Bronchial epithelial cell (primary cell): ENCODE data around the gene PRKAG2. TPM values are rescaled to one million over a fixed set of nuclear protein-coding genes. Genes with fewer than 3 reads are reported as not detected.
A peak's percentile ranks its signal among the peaks of the same experiment; 100 is the strongest.

Source experiments
- DNase-seq: peaks from one replicate; pipeline ENCODE4 v3.0.0-alpha.2; 2010; ENCODE audit warnings: low read depth
- FAIRE-seq: peaks from 2 replicates; lab custom pipeline; 2011; peaks lifted over from hg19 to GRCh38; lab: Jason Lieb, UNC
- H3K27me3 ChIP-seq: 2 replicates; pipeline ENCODE4 v1.5.1; 2011; ENCODE audit warnings: low read length; ENCODE audit not compliant: control insufficient read depth, insufficient read depth
- H3K36me3 ChIP-seq: 2 replicates; pipeline ENCODE4 v1.5.1; 2011; ENCODE audit warnings: low read length; ENCODE audit not compliant: control insufficient read depth, insufficient read depth
- H3K4me3 ChIP-seq: 2 replicates; pipeline ENCODE4 v1.5.1; 2011; ENCODE audit warnings: mild to moderate bottlenecking, low read depth, low read length, control low read depth
- total RNA-seq: library from RNA; depleted of rRNA; stranded (reverse); fragments of >200 nt; gene quantifications from 2 replicates; pipeline ENCODE4 v1.2.1, GENCODE V29; 2014
- TF ChIP-seq, protein P1 (sequence below): IDR thresholded peaks from 2 replicates; pipeline ENCODE4 v1.5.1; 2011; ENCODE audit warnings: mild to moderate bottlenecking, moderate library complexity, low read length, control low read depth, inconsistent platforms; ENCODE audit not compliant: insufficient read depth, severe bottlenecking

The PRKAG2 gene
- total RNA-seq, 1 donor from 2014 or later = 24.5 TPM

DNA sequence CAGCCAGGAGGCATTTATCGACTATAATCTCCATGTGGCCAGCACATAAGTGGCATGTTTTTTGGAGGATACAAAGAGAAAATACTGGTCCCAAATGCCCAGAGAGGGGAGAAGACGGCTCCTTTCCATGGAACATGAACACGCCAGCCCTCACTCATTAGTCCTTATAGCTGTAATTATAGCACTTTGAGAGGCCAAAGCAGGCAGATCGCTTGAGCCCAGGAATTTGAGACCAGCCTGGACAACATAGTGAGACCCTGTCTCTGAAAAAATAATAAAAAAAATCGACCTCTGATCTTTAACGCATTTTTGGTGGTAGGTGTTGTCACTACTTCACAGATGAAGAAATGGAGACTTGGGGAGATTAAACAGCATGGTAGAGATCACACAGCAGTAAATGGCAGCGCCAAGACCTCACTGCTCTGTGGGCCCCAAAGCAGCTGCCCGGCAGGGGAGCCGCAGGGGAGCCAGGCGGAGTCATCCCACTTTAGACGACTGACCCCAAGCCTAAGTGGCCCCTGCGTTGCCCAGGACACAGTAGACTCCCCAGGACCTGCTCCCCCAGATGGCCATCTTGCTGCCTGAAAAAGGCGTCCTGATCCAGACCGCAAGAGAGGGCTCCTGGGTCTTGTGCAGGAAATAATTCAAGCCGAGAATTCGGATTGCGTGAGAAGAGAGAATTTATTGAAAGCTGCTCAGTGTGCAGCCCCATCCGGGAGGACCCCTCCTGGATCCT lies 21.2 kb upstream of the PRKAG2 start:
- TF ChIP-seq, protein P1, sequence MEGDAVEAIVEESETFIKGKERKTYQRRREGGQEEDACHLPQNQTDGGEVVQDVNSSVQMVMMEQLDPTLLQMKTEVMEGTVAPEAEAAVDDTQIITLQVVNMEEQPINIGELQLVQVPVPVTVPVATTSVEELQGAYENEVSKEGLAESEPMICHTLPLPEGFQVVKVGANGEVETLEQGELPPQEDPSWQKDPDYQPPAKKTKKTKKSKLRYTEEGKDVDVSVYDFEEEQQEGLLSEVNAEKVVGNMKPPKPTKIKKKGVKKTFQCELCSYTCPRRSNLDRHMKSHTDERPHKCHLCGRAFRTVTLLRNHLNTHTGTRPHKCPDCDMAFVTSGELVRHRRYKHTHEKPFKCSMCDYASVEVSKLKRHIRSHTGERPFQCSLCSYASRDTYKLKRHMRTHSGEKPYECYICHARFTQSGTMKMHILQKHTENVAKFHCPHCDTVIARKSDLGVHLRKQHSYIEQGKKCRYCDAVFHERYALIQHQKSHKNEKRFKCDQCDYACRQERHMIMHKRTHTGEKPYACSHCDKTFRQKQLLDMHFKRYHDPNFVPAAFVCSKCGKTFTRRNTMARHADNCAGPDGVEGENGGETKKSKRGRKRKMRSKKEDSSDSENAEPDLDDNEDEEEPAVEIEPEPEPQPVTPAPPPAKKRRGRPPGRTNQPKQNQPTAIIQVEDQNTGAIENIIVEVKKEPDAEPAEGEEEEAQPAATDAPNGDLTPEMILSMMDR = no peak
- no peaks in the 10 kb centered on the region for H3K36me3 ChIP-seq
- no peak overlapping the region for H3K4me3 ChIP-seq
- DNase-seq = no peak
- FAIRE-seq = no peak
- H3K27me3 ChIP-seq = peaks cover 2% of the 10 kb centered on the region

- DNase-seq = peak; percentile 22
- Histone ChIP-seq H3K36me3 (no peaks in the 10 kb centered on the region), H3K4me3 (no peak overlapping the region), H3K27me3 (peaks cover 4% of the 10 kb centered on the region)
- TF ChIP-seq, protein P1 = no peak
- FAIRE-seq = no peak
Observed at GRCh38 chr7:151897161-151897731, 20.3 kb upstream of the PRKAG2 start.

- FAIRE-seq (no peak), DNase-seq (no peak)
- H3K36me3 ChIP-seq = no peaks in the 10 kb centered on the region
- TF ChIP-seq, protein P1 = no peak
- H3K4me3 ChIP-seq = no peak overlapping the region
- peaks cover 6% of the 10 kb centered on the region for H3K27me3 ChIP-seq
Observed at GRCh38 chr7:151896486-151896885, 19.6 kb upstream of the PRKAG2 start.

- FAIRE-seq = peak; percentile 50
- Histone ChIP-seq H3K27me3 (peaks cover 6% of the 10 kb centered on the region), H3K36me3 (no peaks in the 10 kb centered on the region), H3K4me3 (no peak overlapping the region)
- TF ChIP-seq, protein P1 = no peak
- no peak for DNase-seq
Observed at GRCh38 chr7:151896086-151896485, 19.2 kb upstream of the PRKAG2 start.

- Histone ChIP-seq H3K4me3 (no peak overlapping the region), H3K36me3 (no peaks in the 10 kb centered on the region), H3K27me3 (peaks cover 4% of the 10 kb centered on the region)
- TF ChIP-seq, protein P1 = no peak
- no peak for FAIRE-seq
- DNase-seq = peak; percentile 21
Observed at GRCh38 chr7:151895631-151896031, 18.7 kb upstream of the PRKAG2 start.
